HepG2 (cell line): ENCODE results near the gene USP7. TPM values are rescaled to one million over a fixed set of nuclear protein-coding genes. Genes with fewer than 3 reads are reported as not detected.

Experiments
- ATAC-seq: fragments of 200-7000 bp; cut with Tn5 transposase; 3 replicates; pipeline ENCODE4 v1.9.1; 2020; ENCODE audit warnings: mild to moderate bottlenecking, moderate library complexity
- BruUV-seq: library from RNA; stranded (reverse); fragments of 400-500 nt; replicated peaks from 2 replicates; lab custom pipeline; 2021; lab: Mats Ljungman, UMichigan
- CTCF ChIA-PET: fragments of 300-600 bp; formaldehyde crosslinking; extraction: SDS; loops from one replicate; lab custom pipeline; 2021; ENCODE audit warnings: low total read pairs, inconsistent platforms, low intra/inter-chr PET ratio; lab: Yijun Ruan, JAX
- POLR2A ChIA-PET: fragments of 350-600 bp; sonication (Branson Sonifier 250); formaldehyde crosslinking; loops from one replicate; lab custom pipeline; 2020; ENCODE audit warnings: antibody characterized with exemption, inconsistent platforms; lab: Yijun Ruan, JAX
- DNase-seq: peaks from one replicate; pipeline ENCODE4 v3.0.0-alpha.2; 2015; ENCODE audit warnings: low spot score
- FAIRE-seq: peaks from 3 replicates; lab custom pipeline; 2011; peaks lifted over from hg19 to GRCh38; lab: Jason Lieb, UNC
- H2AFZ ChIP-seq: one replicate; pipeline ENCODE4 v1.6.1; 2011; ENCODE audit warnings: low read length, inconsistent platforms
- H3K27ac ChIP-seq: fragments of 300-600 bp; 3 replicates; pipeline ENCODE4 v1.8.0; 2011; ENCODE audit warnings: mixed run types, mild to moderate bottlenecking, mixed read lengths, low read length, inconsistent platforms; ENCODE audit not compliant: insufficient read depth; ENCODE audit errors: extremely low read length
- H3K27me3 ChIP-seq, 2 experiments: fragments of 200-600 bp in 1 of 2; 2 replicates in 1 of 2; 3 replicates in 1 of 2; pipeline versions ENCODE4 v1.6.0 to v1.8.0; 2011; ENCODE audit warnings: low read length in 2 of 2, mild to moderate bottlenecking in 2 of 2, moderate library complexity in 2 of 2, inconsistent platforms in 1 of 2; ENCODE audit not compliant: insufficient read depth in 2 of 2, control insufficient read depth in 1 of 2
- H3K36me3 ChIP-seq, 2 experiments: fragments of 200-600 bp in 1 of 2; replicated peaks in 1 of 2; 2 replicates in 1 of 2; 3 replicates in 1 of 2; pipeline versions ENCODE4 v1.5.1 to v1.8.0; 2011; ENCODE audit warnings: low read length in 2 of 2, inconsistent platforms in 1 of 2; ENCODE audit not compliant: insufficient read depth in 2 of 2, control insufficient read depth in 1 of 2
- H3K4me1 ChIP-seq: 2 replicates; pipeline ENCODE4 v1.5.1; 2012; ENCODE audit warnings: low read length, inconsistent platforms; ENCODE audit not compliant: insufficient read depth
- H3K4me2 ChIP-seq: 2 replicates; pipeline ENCODE4 v1.6.0; 2011; ENCODE audit warnings: low read depth, low read length, inconsistent platforms
- H3K4me3 ChIP-seq, 3 experiments: fragments of 200-600 bp in 1 of 3; sonication (generic), shearing (Covaris generic) in 1 of 3; replicated peaks in 1 of 3; 2 replicates each; pipeline ENCODE4 v1.5.1; 2011 to 2016; ENCODE audit warnings: low read length in 3 of 3, inconsistent platforms in 2 of 3, low read depth in 2 of 3, mild to moderate bottlenecking in 2 of 3, control low read depth in 1 of 3, mixed read lengths in 1 of 3; ENCODE audit not compliant: insufficient read depth in 1 of 3
- H3K79me2 ChIP-seq: one replicate; pipeline ENCODE4 v1.6.1; 2011; ENCODE audit warnings: low read length, inconsistent platforms; ENCODE audit not compliant: insufficient read depth
- H3K9ac ChIP-seq: 2 replicates; pipeline ENCODE4 v1.6.0; 2011; ENCODE audit warnings: mild to moderate bottlenecking, low read depth, low read length, inconsistent platforms; ENCODE audit not compliant: insufficient read depth
- H3K9me3 ChIP-seq: 2 replicates; pipeline ENCODE4 v1.5.1; 2012; ENCODE audit warnings: mild to moderate bottlenecking, low read length
- H4K20me1 ChIP-seq: 2 replicates; pipeline ENCODE4 v1.6.0; 2011; ENCODE audit warnings: inconsistent platforms, mild to moderate bottlenecking, low read length, moderate library complexity; ENCODE audit not compliant: insufficient read depth
- AGO2 ChIP-seq: fragments of 200-400 bp; formaldehyde crosslinking; optimal IDR thresholded peaks from 2 replicates; pipeline ENCODE3; 2017; ENCODE audit warnings: mild to moderate bottlenecking, low read depth, low read length, moderate library complexity
- ARID4A ChIP-seq: sonication (generic); formaldehyde crosslinking; IDR thresholded peaks from 2 replicates; pipeline ENCODE4 v1.5.0; 2020; ENCODE audit warnings: mild to moderate bottlenecking, missing genetic modification reagents, borderline replicate concordance
- FOXJ3 ChIP-seq: sonication (generic); formaldehyde crosslinking; IDR thresholded peaks from 2 replicates; pipeline ENCODE4 v1.4.0; 2020; ENCODE audit warnings: missing genetic modification reagents, mild to moderate bottlenecking, borderline replicate concordance
- NR2F6 ChIP-seq, 2 experiments: IDR thresholded peaks; 2 replicates each; pipeline ENCODE4 v1.6.1; 2016; ENCODE audit warnings: antibody characterized with exemption in 1 of 2, mild to moderate bottlenecking in 1 of 2
- PCBP2 ChIP-seq: fragments of 200-400 bp; formaldehyde crosslinking; optimal IDR thresholded peaks from 2 replicates; pipeline ENCODE3; 2018; ENCODE audit warnings: low read length, low read depth; ENCODE audit not compliant: poor library complexity, severe bottlenecking
- POLR2A ChIP-seq, 2 experiments: IDR thresholded peaks; 2 replicates each; pipeline ENCODE4 v1.6.1; 2011; ENCODE audit warnings: low read depth in 2 of 2, low read length in 2 of 2, mild to moderate bottlenecking in 1 of 2, moderate library complexity in 1 of 2; ENCODE audit not compliant: insufficient read depth in 1 of 2
- POLR2AphosphoS5 ChIP-seq: IDR thresholded peaks from 2 replicates; pipeline ENCODE4 v1.6.1; 2012; ENCODE audit warnings: low read depth, low read length
- POLR2G ChIP-seq: fragments of 200-400 bp; formaldehyde crosslinking; IDR thresholded peaks from 2 replicates; pipeline ENCODE4 v1.6.1; 2018; ENCODE audit warnings: mild to moderate bottlenecking, low read depth, low read length, moderate library complexity
- RBM22 ChIP-seq: fragments of 200-400 bp; formaldehyde crosslinking; optimal IDR thresholded peaks from 2 replicates; pipeline ENCODE3; 2017; ENCODE audit warnings: mild to moderate bottlenecking, low read length, moderate library complexity
- RFX5 ChIP-seq: IDR thresholded peaks from 2 replicates; pipeline ENCODE4 v1.6.1; 2011; ENCODE audit warnings: low read depth, low read length, improper control_type of control experiment
- SIN3A ChIP-seq: IDR thresholded peaks from 2 replicates; pipeline ENCODE4 v1.6.1; 2011; ENCODE audit warnings: low read depth, mild to moderate bottlenecking, control low read depth, low read length, borderline replicate concordance
- SSRP1 ChIP-seq: IDR thresholded peaks from 2 replicates; pipeline ENCODE4 v1.6.1; 2016; ENCODE audit warnings: control low read depth
- ZBTB1 ChIP-seq: sonication (generic); formaldehyde crosslinking; IDR thresholded peaks from 2 replicates; pipeline ENCODE4 v1.4.0; 2020; ENCODE audit warnings: missing genetic modification reagents, borderline replicate concordance
- ZC3H13 ChIP-seq: sonication (generic); formaldehyde crosslinking; IDR thresholded peaks from 2 replicates; pipeline ENCODE4 v1.8.1; 2023; ENCODE audit warnings: mild to moderate bottlenecking, missing genetic modification reagents, moderate library complexity
- ZNF737 ChIP-seq: sonication (generic); formaldehyde crosslinking; IDR thresholded peaks from 2 replicates; pipeline ENCODE4 v1.5.0; 2020; ENCODE audit warnings: missing genetic modification reagents, mild to moderate bottlenecking, borderline replicate concordance
- ZNF788 ChIP-seq: sonication (generic); formaldehyde crosslinking; IDR thresholded peaks from 2 replicates; pipeline ENCODE4 v1.5.0; 2020; ENCODE audit warnings: mild to moderate bottlenecking, missing genetic modification reagents, borderline replicate concordance
- WGBS: methylation state at CpG from one replicate; pipeline ENCODE4 v1.1.6; 2017; ENCODE audit warnings: low lambda C conversion rate; 5-methylcytosine and 5-hydroxymethylcytosine counted together
- in situ Hi-C: cut with HindIII; loops from 2 replicates; pipeline ENCODE4 v1.10.0; 2017; ENCODE audit warnings: low pct_unique_long_range_greater_than_20kb; ENCODE audit not compliant: extremely low pct_ligation_motif_present
- intact Hi-C: fragments of 100-400 bp; cut with micrococcal nuclease; formaldehyde crosslinking; loops from one replicate; pipeline ENCODE4 v1.10.0; 2022; ENCODE audit not compliant: unreplicated experiment
- polyA plus RNA-seq, 8 experiments: library from polyadenylated mRNA; depleted of rRNA in 3 of 8; stranded (reverse) in 7 of 8; unstranded in 1 of 8; fragments of >200 nt; fragmentation: Illumina TruSeq in 4 of 8; extraction: Trizol in 4 of 8; gene quantifications; 2 replicates each; pipeline versions ENCODE4 v1.2.1 to v1.2.3, GENCODE V29; 2011 to 2016; ENCODE audit warnings: low read depth in 4 of 8, missing spikeins in 1 of 8, mixed read lengths in 1 of 8; ENCODE audit not compliant: insufficient read depth in 1 of 8
- total RNA-seq, 5 experiments: library from RNA; depleted of rRNA; stranded (reverse); fragments of >200 nt; fragmentation: Illumina TruSeq; extraction: Trizol; gene quantifications; 2 replicates each; pipeline ENCODE4 v1.2.3, GENCODE V29; 2016; ENCODE audit warnings: low read depth in 1 of 5

USP7 gene
- total and polyA plus RNA-seq, 2 of the 13 experiments (the other 11 are each of a cell fraction or from before 2014, with no cell fraction given) = 52.5 to 173 TPM

- peaks cover 11% of the 10 kb centered on the region for H3K79me2 ChIP-seq
- H3K4me3 ChIP-seq = no peak overlapping the region
- CTCF ChIA-PET = interaction anchor here (1.2 kb wide), 1 partner anchor 19 kb away, joined by 3 read pairs; no protein-coding TSS in a partner anchor
- peaks cover 30% of the 10 kb centered on the region for H3K4me1 ChIP-seq
- H3K9me3 ChIP-seq = no peaks in the 10 kb centered on the region
- H3K36me3 ChIP-seq = peaks cover 60 to 90% of the 10 kb centered on the region in 2 experiments
- ATAC-seq = no peak
- intact Hi-C loops = loop anchor here (5.0 kb wide), 1 partner anchor 192 kb away; no protein-coding TSS in a partner anchor
- H4K20me1 ChIP-seq = peaks cover 46% of the 10 kb centered on the region
- no peak overlapping the region for H3K27ac ChIP-seq
- no peaks in the 10 kb centered on the region for H3K27me3 ChIP-seq
- H3K9ac ChIP-seq = no peak overlapping the region
- 97% methylated on average over 9 of the region's 9 CpGs for WGBS
- in situ Hi-C loops = no loop called here
- DNase-seq = no peak
- POLR2A ChIA-PET = interaction anchor here (1.0 to 7.5 kb wide), 5 partner anchors 10 to 30 kb away, joined by 3 to 105 read pairs (median 7); partner anchors contain the start of gene CARHSP1
- peak; percentile 22 for TF ChIP-seq ARID4A (CRISPR knock-in tag)
- no peak for TF ChIP-seq ZBTB1
- TF ChIP-seq SIN3A = peak; percentile 47; the same call in 1 of the 2 replicates
- TF ChIP-seq SSRP1 (CRISPR knock-in tag) = peak; percentile 1; the same call in 1 of the 2 replicates
- peak; percentile 27; the same call in 1 of the 2 replicates for TF ChIP-seq POLR2AphosphoS5
- TF ChIP-seq RBM22 = peak; percentile 91
- TF ChIP-seq AGO2 = peak; percentile 35
- TF ChIP-seq ZNF788 (CRISPR knock-in tag) = 0 out of 2 replicates have a peak, but pooled peaks have one; percentile 7
- 0 out of 2 replicates have a peak, but pooled peaks have one; percentile 48 for TF ChIP-seq ZC3H13 (CRISPR knock-in tag)
- 0 out of 2 replicates have a peak, but pooled peaks have one; percentile 3 for TF ChIP-seq RFX5
- no peak for TF ChIP-seq NR2F6 (IDR thresholded peaks at IDR 0.05)
- no peak for TF ChIP-seq NR2F6 (CRISPR knock-in tag; IDR thresholded peaks at IDR 0.05)
- peak; percentile 2 for TF ChIP-seq PCBP2
- TF ChIP-seq POLR2G = peak; percentile 59
- TF ChIP-seq FOXJ3 (CRISPR knock-in tag) = no peak
- no peak for TF ChIP-seq ZNF737 (CRISPR knock-in tag)
- TF ChIP-seq POLR2A (IDR thresholded peaks at IDR 0.05; ENCODE audit: insufficient read depth in 1 of 2, low read depth in 2 of 2, low read length in 2 of 2) = 0 out of 4 replicates have a peak, but pooled peaks of 1 of the 2 experiments have one; percentile 19
- no peak overlapping the region for H3K4me2 ChIP-seq
- no peak for FAIRE-seq
- H2AFZ ChIP-seq = no peak overlapping the region
- BruUV-seq = no TSS peak
Measured at GRCh38 chr16:8854298-8854948, 109.3 kb downstream of the USP7 start.
